Right ventricle myocardium superior (tissue), 1 donor: ENCODE measurements around the gene PGA5. TPM values are rescaled to one million over a fixed set of nuclear protein-coding genes. Genes with fewer than 3 reads are reported as not detected.

Experiments
- ATAC-seq: fragments of 200-7000 bp; cut with Tn5 transposase; one replicate; pipeline ENCODE4 v1.9.1; 2020; ENCODE audit warnings: mild to moderate bottlenecking; ENCODE audit not compliant: poor library complexity
- DNase-seq: peaks from one replicate; pipeline ENCODE4 v3.0.0-alpha.2; 2020
- intact Hi-C: fragments of 100-400 bp; cut with DNase I; formaldehyde crosslinking; loops from one replicate; pipeline ENCODE4 v1.11.2; 2022
- total RNA-seq: library from RNA; stranded (reverse); fragmentation: NEBNext Ultra II Directional; extraction: Animal tissue kit (Norgen Biotek cat#: 25700); gene quantifications from one replicate; pipeline ENCODE4 v1.2.1, GENCODE V29; 2021
- donor health status: DM: no; HTN: yes; CAD: no; lungs with severe emphysema.

Gene PGA5
- total RNA-seq, 1 donor from 2014 or later, result not detected

GRCh38 chr11:61256710-61257482, 15.9 kb downstream of the PGA5 start:
- intact Hi-C loops, result loop anchor here (10.0 kb wide), 1 partner anchor 128 kb away; no protein-coding TSS in a partner anchor
- ATAC-seq, result no peak
- DNase-seq, result no peak

GRCh38 chr11:61258546-61258945, 17.6 kb downstream of the PGA5 start:
- ATAC-seq (no peak), DNase-seq (no peak)
- intact Hi-C loops, result loop anchor here (10.0 kb wide), 1 partner anchor 126 kb away; no protein-coding TSS in a partner anchor

- no peak for ATAC-seq
- DNase-seq, result no peak
- intact Hi-C loops, result loop anchor here (10.0 kb wide), 1 partner anchor 125 kb away; no protein-coding TSS in a partner anchor
These were observed 18.4 kb downstream of the PGA5 start for GRCh38 chr11:61259363-61259762.

- intact Hi-C loops, result no loop called here
- ATAC-seq (no peak), DNase-seq (no peak)
These were observed 23.4 kb downstream of the PGA5 start for GRCh38 chr11:61264371-61264770.

- ATAC-seq (no peak), DNase-seq (no peak)
- intact Hi-C loops, result no loop called here
These were observed 23.8 kb downstream of the PGA5 start for GRCh38 chr11:61264795-61265194.

GRCh38 chr11:61265357-61265756, 24.4 kb downstream of the PGA5 start:
- intact Hi-C loops, result no loop called here
- no peak for DNase-seq
- ATAC-seq, result no peak

GRCh38 chr11:61266602-61267001, 25.6 kb downstream of the PGA5 start:
- intact Hi-C loops, result no loop called here

GRCh38 chr11:61267437-61267841, 26.5 kb downstream of the PGA5 start:
- intact Hi-C loops, result no loop called here
- DNase-seq (no peak), ATAC-seq (peak; percentile 31)

More at GRCh38 chr11:61266602-61267001, 25.6 kb downstream of the PGA5 start:
- ATAC-seq (no peak), DNase-seq (no peak)

GRCh38 chr11:61268588-61269250, 27.7 kb downstream of the PGA5 start:
- no peak for DNase-seq
- intact Hi-C loops, result no loop called here
- ATAC-seq, result no peak

GRCh38 chr11:61270354-61271076, 29.5 kb downstream of the PGA5 start:
- intact Hi-C loops, result no loop called here
- DNase-seq (no peak), ATAC-seq (no peak)

- DNase-seq (no peak), ATAC-seq (no peak)
- intact Hi-C loops, result no loop called here
These were observed 31.8 kb downstream of the PGA5 start for GRCh38 chr11:61272731-61273130.

GRCh38 chr11:61273178-61274078, 32.5 kb downstream of the PGA5 start:
- peak; percentile 38 for ATAC-seq
- intact Hi-C loops, result no loop called here
- no peak for DNase-seq

GRCh38 chr11:61274084-61274483, 33.1 kb downstream of the PGA5 start:
- intact Hi-C loops, result no loop called here
- no peak for ATAC-seq
- DNase-seq, result no peak

- intact Hi-C loops, result no loop called here
- DNase-seq (no peak), ATAC-seq (no peak)
These were observed 34.2 kb downstream of the PGA5 start for GRCh38 chr11:61275191-61275590.

GRCh38 chr11:61277186-61278000, 36.4 kb downstream of the PGA5 start:
- intact Hi-C loops, result no loop called here
- ATAC-seq (no peak), DNase-seq (no peak)

- no peak for ATAC-seq
These were observed 37.1 kb downstream of the PGA5 start for GRCh38 chr11:61278001-61278470.

GRCh38 chr11:61279934-61280659, 39.1 kb downstream of the PGA5 start:
- DNase-seq, result no peak
- no peak for ATAC-seq
- intact Hi-C loops, result no loop called here

More at GRCh38 chr11:61278001-61278470, 37.1 kb downstream of the PGA5 start:
- intact Hi-C loops, result no loop called here
- no peak for DNase-seq
